Measurements from ENCODE around the gene HMGXB4. TPM values are rescaled to one million over a fixed set of nuclear protein-coding genes. Genes with fewer than 3 reads are reported as not detected.

Gene HMGXB4
- polyA plus RNA-seq, 1 experiment, result 15.1 TPM

DNA sequence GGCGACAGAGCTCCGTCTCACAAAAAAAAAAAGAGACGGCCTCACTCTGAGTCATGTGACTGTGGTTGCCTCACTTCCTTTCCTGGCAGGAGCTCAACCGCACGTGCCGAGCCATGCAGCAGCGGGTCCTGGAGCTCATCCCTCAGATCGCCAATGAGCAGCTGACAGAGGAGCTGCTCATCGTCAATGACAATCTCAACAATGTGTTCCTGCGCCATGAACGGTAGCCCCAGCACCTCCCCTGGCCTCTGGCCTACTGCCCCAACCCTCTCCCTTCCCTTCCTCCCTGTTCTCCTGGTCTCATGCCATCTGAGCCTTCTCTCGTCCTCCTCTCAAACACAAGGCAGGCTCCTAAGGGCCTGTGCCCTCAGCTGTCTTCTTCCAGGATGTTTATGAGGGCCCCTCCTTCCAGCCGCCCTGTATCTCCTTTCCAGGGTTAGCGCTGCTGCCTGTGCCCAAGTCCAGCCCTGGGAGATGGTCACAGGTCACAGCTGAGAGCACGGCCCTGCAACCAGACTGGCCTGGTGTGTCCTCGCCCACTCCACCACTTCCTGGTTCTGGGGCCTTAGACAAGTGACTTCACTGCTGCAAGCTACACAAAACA lies 73.1 kb downstream of the HMGXB4 start:
- TF ChIP-seq CTCF (IDR thresholded peaks at IDR 0.05; ENCODE audit: insufficient read depth, low read depth, low read length), result no peak
- no peak for DNase-seq (ENCODE audit: low read depth)
- no peak overlapping the region for H3K4me3 ChIP-seq (ENCODE audit: low read depth, low read length)
- POLR2A ChIA-PET, result interaction anchor here (1.1 kb wide), 1 partner anchor 24 kb away, joined by 3 read pairs; no protein-coding TSS in a partner anchor
- H3K36me3 ChIP-seq (ENCODE audit: control insufficient read depth, insufficient read depth, low read length), result peaks cover 35% of the 10 kb centered on the region
- H3K27me3 ChIP-seq (ENCODE audit: control insufficient read depth, insufficient read depth, low read length), result no peaks in the 10 kb centered on the region
- CTCF ChIA-PET, result interaction anchor here (0.6 kb wide), 2 partner anchors 72 to 302 kb away, joined by 3 to 4 read pairs; no protein-coding TSS in a partner anchor

DNA sequence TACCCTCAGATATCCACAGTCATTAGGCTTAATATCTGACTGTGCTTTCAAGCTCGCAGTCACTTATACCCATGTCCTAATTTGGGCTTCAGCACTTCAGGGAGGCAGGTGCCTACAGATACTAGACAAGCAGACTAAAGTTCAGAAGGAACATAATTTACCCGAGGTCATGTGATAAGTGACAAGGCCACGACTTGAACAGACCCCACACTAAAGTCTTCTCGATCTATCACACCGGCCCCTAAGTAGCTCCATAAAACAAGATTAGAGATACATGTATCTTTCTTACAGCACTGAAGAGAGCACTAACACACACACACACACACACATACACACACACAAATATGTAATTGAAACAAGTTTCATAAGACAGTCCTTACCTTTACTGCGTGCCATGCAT lies 75.0 kb downstream of the HMGXB4 start:
- no peak for TF ChIP-seq CTCF (IDR thresholded peaks at IDR 0.05; ENCODE audit: insufficient read depth, low read depth, low read length)
- Histone ChIP-seq H3K36me3 (ENCODE audit: control insufficient read depth, insufficient read depth, low read length) (peaks cover 34% of the 10 kb centered on the region), H3K27me3 (ENCODE audit: control insufficient read depth, insufficient read depth, low read length) (no peaks in the 10 kb centered on the region), H3K4me3 (ENCODE audit: low read depth, low read length) (no peak overlapping the region)
- CTCF ChIA-PET, result interaction anchor here (0.9 kb wide), 1 partner anchor 19 kb away, joined by 4 read pairs; no protein-coding TSS in a partner anchor
- POLR2A ChIA-PET, result no interaction called here
- DNase-seq (ENCODE audit: low read depth), result no peak

DNA sequence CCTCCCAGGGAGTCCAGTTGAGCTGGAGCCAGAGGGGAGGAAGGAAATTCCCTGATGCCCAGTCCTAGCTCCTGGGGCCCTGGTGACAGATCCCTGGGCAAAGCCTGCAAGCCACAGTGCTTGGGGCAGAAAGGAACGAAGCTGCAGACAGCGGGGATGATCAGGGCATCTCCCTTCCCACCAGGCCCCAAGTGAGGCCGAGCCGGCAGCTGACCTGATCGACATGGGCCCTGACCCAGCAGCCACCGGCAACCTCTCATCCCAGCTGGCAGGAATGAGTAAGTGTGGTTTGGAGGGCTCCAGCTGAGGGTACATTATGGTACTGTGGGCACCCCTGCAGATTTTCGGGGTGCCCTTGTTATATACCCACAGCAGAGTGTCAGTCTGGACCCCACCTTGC lies 75.9 kb downstream of the HMGXB4 start:
- no peaks in the 10 kb centered on the region for H3K27me3 ChIP-seq (ENCODE audit: control insufficient read depth, insufficient read depth, low read length)
- CTCF ChIA-PET, result no interaction called here
- peaks cover 34% of the 10 kb centered on the region for H3K36me3 ChIP-seq (ENCODE audit: control insufficient read depth, insufficient read depth, low read length)
- H3K4me3 ChIP-seq (ENCODE audit: low read depth, low read length), result no peak overlapping the region
- TF ChIP-seq CTCF (IDR thresholded peaks at IDR 0.05; ENCODE audit: insufficient read depth, low read depth, low read length), result no peak
- POLR2A ChIA-PET, result no interaction called here
- no peak for DNase-seq (ENCODE audit: low read depth)

GRCh38 chr22:35334004-35334403 lies 76.7 kb downstream of the HMGXB4 start:
- DNase-seq (ENCODE audit: low read depth), result no peak
- H3K36me3 ChIP-seq (ENCODE audit: control insufficient read depth, insufficient read depth, low read length), result peaks cover 36% of the 10 kb centered on the region
- TF ChIP-seq CTCF (IDR thresholded peaks at IDR 0.05; ENCODE audit: insufficient read depth, low read depth, low read length), result no peak
- POLR2A ChIA-PET, result no interaction called here
- H3K4me3 ChIP-seq (ENCODE audit: low read depth, low read length), result no peak overlapping the region
- CTCF ChIA-PET, result interaction anchor here (1.4 kb wide), 1 partner anchor 9 kb away, joined by 3 read pairs; no protein-coding TSS in a partner anchor
- H3K27me3 ChIP-seq (ENCODE audit: control insufficient read depth, insufficient read depth, low read length), result no peaks in the 10 kb centered on the region

DNA sequence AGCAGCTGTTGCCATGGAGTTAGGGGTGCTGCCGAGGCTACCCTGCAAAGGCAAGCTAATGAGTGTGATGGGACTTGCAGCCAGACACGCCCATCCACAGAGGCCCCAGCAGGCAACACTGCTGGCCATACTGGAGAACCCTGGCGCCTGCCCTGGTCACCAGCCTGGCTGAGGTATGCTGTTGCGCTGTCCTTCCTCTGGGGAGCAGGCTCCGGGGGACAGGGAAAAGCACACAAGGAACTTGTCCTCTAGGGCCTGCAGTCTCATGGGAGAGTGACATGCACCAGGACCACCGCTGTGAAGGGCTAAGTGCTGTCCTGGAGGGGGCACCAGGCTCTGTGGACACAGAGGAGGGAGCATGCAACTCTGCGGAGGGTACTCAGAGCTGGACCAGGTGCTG lies 78.2 kb downstream of the HMGXB4 start:
- TF ChIP-seq CTCF (IDR thresholded peaks at IDR 0.05; ENCODE audit: insufficient read depth, low read depth, low read length), result no peak
- ChIA-PET POLR2A (no interaction called here), CTCF (interaction anchor here (1.4 to 1.6 kb wide), 2 partner anchors 8 to 11 kb away, joined by 3 to 4 read pairs; no protein-coding TSS in a partner anchor)
- no peak overlapping the region for H3K4me3 ChIP-seq (ENCODE audit: low read depth, low read length)
- no peaks in the 10 kb centered on the region for H3K27me3 ChIP-seq (ENCODE audit: control insufficient read depth, insufficient read depth, low read length)
- H3K36me3 ChIP-seq (ENCODE audit: control insufficient read depth, insufficient read depth, low read length), result peaks cover 36% of the 10 kb centered on the region
- no peak for DNase-seq (ENCODE audit: low read depth)
